NCI-H526 treated with DMSO at 0.1 percent for 48 hours (cell line): Measurements from ENCODE around the gene GIMAP1.
"Not testable (repeated sequence)": the region's sequence is repeated elsewhere in the genome, so short reads cannot be mapped to it uniquely, and the experiment has no call there.

Source experiments
- DNase-seq: peaks from one replicate; lab custom pipeline; 2025; lab: John Stamatoyannopoulos, UW

The GIMAP1 gene

DNA sequence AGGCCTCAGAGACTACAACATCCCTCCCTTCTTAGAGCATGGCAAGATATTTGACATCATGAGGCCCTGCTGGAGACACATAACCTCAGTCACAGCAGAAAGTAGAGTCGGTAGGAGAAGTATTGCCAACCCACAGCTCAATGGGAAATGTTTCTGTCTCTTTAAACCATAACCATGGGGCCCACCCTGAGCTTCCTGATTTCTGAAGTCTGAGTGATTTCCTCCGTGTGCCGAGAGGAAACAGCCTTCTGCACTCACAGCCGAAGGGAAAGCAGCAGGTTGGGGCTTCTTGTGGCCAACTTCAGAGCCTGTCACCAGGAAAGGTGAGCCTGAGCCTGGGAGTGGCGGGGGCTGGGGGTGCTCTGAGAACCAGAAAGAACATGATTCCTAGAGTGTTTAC is at the start of gene GIMAP1:
Gene GIMAP1, plus strand, starts transcription at position 246 of the 400 bp plus-strand sequence. CDS start 2,435 bp downstream, outside the sequence.
- DNase-seq = no peak

DNA sequence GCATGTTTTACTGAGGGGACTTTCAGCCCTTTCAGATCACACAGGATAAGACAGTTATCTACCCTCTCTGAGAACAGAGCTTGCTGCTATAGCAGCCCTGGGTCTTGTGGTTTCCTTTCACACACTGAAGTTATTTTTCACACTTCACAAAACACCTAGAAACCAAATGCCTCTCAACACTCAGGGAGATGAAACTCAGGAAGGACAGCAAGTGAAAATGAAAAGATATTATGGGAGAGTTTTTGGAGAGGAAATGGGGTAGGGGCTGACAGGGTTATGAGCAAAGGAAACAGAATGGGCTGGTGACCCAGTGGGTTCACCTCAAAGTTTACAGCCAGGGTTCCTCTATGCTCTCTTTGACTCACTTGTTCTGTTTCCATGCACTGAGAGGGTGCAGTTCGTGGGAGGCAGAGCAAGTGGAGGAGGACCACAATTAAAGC is 47.9 kb upstream of the GIMAP1 start:
- no peak for DNase-seq

DNA sequence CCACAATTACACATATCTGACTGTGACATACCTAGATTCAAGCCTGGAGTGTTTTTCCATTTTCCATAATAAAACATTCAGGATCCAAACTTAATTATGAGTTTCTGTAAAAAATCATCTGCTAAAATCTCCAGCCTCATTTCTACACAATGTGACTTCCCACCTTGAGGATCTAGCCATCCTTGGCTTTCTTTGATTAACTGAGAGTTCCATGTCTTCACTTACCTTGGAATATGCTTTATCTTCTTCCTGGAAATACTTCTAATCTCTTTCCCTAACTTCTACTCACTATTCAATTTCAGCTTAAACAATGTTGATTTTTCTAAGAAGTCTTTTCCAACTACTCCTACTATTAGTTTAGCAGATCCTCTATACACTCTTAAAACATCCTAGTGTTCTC is 47.4 kb upstream of the GIMAP1 start:
- DNase-seq = no peak

DNA sequence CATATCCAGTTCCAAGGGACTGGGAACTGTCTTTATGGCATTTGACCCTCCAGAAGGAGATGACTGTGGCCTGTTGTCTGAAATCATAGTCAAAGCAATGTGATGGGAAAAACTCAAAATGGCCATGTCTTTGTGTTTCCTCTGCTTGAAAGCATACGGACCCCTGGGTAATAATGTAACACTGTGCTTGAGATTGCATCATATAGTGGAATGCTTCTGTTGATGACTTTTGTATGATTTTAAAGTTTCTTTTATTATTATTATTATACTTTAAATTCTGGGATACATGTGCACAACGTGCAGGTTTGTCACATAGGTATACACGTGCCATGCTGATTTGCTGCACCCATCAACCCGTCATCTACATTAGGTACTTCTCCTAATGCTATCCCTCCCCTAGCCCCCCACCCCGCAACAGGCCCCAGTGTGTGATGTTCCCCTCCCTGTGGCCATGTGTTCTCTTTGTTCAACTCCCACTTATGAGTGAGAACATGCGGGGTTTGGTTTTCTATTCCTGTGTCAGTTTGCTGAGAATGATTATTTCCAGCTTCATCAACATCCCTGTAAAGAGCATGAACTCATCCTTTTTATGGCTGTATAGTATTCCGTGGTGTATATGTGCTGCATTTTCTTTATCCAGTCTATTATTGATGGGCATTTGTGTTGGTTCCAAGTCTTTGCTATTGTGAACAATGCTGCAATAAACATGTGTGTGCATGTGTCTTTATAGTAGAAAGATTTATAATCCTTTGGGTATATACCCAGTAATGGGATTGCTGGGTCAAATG is 44.4 kb upstream of the GIMAP1 start:
- DNase-seq = not testable (repeated sequence)

DNA sequence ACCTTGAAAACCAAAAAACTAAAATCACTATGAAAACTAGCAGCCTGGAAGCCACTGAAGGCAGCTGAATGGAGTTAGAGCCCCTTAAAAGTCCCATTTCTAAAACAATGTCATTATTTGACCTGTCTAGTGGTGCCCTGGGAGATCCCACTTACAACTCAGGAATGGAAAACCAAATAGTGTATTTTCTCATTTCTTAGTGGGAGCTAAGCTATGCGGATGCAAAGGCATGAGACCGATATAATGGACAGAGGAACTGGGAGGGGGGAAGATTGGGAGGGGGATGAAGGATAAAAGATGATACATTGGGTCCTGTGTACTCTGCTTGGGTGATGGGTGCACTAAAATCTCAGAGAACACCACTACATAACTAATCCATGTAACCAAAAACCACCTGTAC is 40.7 kb upstream of the GIMAP1 start:
- DNase-seq = no peak

DNA sequence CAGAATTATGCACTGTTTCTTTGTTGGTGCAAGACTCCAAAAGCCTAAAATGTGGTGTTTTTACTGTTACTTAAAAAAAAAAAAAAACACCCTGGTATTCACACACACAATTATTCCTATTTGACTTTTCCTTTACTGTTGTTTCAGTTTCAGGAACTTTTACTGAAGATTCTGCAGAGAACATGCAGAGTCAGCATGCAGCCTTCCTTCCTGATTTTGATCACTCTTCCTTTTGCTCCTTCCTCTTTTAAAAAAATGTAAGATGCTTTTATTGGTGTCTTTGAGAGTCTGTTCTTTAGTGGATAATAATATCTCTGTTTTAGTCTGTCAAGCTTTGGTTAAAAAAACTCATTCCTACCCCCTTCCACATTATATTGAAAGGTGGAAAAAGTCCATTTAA is 40.1 kb upstream of the GIMAP1 start:
- DNase-seq = not testable (repeated sequence)

DNA sequence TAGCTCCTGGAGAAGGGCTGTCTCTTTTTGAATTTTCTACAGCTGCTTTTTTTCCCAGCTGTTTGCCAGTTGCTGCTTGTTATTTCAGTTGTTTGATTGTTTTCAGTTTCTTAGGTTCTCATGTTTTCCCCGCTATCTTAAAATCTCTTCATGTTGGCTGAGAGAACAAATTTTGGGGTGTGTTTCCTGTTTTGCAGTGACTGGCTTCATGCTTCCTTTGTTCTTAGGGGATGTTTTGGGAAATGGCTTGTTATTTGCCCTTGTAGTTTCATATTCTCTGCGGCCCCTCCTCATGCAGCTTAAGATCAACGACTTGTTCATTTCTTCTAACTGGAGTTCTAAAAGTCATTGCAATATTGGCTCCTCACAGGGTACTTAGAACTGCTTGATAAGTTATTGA is 39.6 kb upstream of the GIMAP1 start:
- not testable (repeated sequence) for DNase-seq

DNA sequence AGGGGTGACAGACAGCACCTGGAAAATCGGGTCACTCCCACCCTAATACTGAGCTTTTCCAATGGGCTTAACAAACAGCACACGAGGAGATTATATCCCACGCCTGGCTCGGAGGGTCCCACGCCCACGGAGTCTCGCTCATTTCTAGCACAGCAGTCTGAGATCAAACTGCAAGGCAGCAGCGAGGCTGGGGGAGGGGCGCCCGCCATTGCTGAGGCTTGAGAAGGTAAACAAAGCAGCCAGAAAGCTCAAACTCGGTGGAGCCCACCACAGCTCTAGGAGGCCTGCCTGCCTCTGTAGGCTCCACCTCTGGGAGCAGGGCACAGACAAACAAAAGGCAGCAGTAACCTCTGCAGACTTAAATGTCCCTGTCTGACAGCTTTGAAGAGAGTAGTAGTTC is 37.8 kb upstream of the GIMAP1 start:
- not testable (repeated sequence) for DNase-seq

DNA sequence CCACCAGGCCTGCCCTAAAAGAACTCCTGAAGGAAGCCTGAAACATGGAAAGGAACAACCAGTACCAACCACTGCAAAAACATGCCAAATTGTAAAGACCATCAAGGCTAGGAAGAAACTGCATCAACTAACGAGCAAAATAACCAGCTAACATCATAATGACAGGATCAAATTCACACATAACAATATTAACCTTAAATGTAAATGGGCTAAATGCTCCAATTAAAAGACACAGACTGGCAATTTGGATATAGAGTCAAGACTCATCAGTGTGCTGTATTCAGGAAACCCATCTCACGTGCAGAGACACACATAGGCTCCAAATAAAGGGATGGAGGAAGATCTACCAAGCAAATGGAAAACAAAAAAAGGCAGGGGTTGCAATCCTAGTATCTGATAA is 36.0 kb upstream of the GIMAP1 start:
- not testable (repeated sequence) for DNase-seq

DNA sequence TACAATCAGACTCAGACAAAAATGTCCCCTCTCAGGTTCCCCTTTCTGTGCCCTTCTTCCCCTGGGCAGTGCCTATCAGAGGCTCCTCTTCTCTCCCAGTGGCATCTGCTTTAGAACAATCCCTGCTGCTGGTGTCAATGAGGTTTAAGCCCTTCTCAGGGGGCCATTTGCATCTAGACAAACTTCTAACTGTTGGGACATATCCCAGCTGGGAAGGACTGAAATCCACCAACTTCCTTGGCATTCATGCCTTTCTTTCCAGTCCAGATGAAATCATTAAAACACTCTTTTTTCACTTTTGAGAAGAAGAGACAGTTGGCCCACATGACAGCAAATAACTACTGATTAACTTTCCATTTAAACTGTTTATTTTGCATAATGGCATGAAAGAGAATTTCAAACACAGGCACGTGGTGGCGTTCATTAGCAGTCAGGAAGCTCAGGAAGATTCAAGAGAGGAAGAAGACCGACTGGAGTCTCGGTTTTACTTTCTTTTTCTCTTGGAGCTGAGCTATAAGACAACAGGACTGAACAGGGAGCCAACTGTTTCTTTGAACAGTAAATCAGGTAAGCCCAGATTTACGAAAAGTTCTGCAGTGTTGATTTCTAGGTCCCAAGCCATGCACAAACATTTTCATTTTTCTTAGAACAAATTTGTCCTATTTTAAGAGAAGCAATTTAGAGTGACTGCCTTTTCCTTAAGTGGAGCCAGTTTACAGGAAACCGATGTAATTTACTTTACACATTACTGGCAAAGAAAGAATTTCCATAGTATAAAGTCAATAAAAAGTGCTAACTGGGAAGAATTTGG is 31.0 kb upstream of the GIMAP1 start, which contains the start of gene GIMAP2:
Gene GIMAP2, plus strand, starts transcription at position 488 of the 811 bp plus-strand sequence. CDS start 1,354 bp downstream, outside the sequence.
- DNase-seq = no peak

DNA sequence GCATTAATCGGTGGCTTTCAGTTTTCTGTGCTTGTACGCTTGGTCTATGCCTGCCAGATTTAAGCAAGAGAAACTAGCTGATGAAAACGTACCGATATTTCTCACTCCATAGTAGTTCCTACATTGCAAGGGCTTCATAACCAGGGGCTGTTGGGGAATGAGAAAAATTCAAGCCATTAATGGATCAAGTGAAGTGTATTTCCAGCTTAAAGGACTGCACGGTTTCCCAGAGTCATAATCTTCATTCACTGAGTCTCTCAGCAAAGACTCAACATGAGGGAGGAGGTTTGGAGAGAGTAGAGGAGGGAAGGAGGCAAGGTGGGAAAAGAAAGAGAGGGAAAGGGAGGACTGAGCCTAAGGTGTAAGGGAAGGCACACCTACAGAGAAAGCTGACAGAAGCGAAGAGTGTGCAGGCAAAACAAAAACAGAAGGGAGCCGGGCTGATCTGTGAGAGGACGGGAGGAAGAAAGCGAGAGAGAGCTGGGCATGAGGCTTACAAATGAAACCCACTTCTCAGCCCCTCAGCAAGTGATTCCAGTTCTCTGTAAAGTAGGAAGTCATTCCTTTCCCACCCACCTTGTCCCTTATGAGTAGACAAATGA is 30.3 kb upstream of the GIMAP1 start:
- DNase-seq = no peak

DNA sequence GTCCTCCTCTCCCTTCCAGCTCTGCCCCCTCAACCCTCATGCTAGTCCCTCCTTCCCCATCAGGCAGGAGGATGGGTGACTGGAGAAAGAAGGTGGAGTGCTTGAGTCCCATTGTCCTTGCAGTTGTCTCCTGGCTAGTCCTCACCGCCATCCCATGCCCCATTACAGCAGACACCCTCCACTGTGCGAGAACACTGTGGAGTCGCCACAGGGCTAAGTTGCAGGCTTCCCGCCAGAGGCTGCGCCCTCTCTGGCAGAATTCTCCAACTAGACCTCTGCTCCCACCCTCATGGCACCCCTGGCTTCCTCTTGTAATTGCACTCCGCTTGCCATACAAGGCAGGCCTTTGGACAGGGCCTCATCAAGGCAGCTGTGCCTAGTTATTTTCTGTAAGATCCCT is 27.8 kb upstream of the GIMAP1 start:
- no peak for DNase-seq

DNA sequence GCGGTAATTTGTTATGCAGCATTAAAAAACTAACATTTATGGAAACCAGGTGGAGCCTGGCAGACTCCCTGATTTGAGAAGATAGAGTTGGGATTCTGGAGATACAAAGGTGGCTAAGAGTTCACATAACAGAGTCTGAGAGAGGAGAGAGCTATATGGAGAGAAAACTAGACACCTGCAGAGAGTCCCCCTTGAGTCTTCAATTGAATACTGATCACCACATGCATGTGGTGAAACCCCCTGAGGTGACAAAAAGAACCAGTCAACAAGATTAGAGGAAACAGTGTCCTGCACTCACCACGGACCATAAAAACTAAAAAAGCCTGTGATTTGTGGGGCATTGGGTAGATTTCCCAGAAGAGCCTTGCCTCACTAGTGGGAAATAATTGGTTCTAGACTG is 20.8 kb upstream of the GIMAP1 start:
- no peak for DNase-seq

DNA sequence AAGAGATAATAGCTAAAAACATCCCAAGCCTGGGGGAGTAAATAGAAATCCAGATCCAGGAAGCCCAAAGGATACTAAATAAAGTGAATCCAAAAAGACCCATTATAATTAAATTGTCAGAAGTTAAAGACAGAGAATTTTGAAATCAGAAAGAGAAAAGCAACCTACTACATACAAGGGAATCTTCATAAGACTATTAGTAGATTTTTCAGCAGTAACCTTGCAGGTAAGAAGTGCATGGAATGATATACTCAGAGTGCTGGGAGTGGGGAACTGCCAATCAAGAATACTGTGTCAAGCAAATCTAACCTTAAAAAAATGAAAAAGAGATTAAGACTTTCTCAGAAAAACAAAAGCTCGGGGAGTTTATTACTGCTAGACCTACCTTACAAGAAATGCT is 13.2 kb upstream of the GIMAP1 start:
- DNase-seq = no peak

DNA sequence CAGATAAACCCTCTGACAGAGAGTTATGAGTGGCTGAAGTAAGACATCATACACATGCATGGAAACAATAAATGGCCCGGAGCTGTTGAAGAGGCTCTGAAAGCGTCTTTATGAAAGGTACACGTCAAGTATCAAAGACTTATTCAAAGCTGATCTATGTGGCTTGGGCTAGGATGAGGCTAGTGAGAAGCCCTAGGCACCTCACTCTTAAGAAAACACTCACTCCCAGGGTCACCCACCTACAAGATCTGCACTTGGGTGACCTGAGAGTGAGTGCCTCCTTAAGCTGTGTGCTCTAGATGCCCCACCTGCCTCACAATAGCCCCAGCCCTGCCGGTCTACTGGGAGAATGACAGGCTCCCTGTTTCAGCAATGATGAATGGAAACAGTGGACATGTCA is 1.1 kb upstream of the GIMAP1 start:
- no peak for DNase-seq

DNA sequence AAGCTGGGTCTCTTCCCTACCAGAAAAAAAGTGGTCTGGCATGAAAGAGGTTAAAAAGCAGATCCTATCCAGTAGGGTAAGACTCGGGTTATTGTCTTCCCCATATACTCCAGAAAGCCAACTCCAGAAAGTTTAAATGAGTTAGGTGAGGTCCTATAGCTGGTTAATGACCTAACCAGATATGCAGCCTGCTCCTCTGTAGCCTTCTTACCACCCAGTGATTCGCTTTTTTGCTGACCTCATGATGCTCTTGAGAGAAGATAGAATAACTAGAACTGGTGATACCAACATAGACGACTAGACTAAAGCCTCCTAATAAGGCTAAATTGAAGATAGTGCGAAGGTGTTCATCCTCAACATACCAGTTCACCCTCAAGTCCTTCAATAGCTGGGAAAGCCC is 675 bp upstream of the GIMAP1 start:
- no peak for DNase-seq

DNA sequence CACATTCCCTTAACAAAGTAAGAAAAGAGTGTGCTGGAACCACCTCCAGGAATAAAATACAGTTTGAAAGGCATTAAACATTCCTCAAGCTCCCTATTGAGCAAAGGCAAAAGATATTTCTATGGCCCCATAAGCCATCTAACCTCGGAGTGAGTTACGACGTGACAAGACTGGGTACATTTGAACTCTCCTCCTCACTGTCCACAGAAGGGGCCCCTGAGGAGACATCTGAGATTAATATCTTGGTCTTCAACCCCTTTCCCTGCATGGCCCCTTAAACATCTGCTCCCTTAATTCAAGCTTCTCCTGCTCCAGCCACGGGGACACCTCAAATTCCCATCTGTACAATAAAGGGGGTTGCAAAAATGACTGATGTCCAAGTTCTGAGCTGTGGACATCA is 526 bp downstream of the GIMAP1 start:
- DNase-seq = no peak

DNA sequence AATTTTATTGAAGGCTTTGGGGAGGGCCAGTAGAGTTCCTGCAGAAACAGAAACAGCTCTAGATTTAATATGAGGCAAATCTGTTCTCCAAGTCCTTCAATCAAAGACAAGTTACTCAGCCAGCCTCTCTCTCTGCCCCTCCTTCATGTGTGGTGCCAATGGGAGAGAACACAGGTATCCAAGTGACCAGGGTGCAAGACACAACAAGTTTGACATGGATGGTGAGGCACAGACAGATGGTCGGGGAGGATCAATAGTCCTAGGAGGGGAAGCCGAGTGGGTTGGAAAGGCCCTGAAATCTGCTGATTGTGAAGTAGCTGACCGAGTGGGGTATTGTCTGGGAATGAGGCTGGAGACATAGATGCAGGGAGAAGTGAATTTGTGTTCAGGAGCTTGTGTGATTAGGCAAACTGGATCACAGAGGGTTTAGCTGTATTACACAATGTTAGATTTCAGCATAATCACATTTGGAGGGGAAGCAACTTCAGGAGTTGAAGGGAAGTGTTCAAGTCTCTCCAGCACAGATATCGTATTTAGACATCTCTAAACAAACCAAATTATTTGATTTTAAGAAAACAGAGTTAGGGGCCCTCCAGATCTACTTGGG is 1.5 kb downstream of the GIMAP1 start:
- DNase-seq = no peak

DNA sequence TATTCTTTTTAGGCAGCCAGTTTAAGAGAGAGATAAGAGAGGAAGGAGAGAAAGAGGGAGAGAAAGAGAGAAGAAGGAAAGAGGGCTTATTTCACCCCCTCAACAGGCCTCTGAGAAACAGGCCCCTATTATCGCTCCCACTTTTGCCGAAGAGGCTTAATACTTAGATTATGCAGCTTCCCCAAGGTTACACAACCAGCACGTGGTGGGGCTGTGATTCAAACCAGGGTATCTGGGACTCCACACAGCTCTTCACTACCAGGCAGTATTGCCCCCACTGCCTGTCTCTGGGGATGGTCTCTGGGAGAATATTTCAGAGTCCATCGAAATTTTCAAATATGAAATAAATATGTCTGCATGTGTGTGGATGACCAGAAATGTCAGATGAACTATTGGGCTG is 3.0 kb downstream of the GIMAP1 start:
- no peak for DNase-seq

DNA sequence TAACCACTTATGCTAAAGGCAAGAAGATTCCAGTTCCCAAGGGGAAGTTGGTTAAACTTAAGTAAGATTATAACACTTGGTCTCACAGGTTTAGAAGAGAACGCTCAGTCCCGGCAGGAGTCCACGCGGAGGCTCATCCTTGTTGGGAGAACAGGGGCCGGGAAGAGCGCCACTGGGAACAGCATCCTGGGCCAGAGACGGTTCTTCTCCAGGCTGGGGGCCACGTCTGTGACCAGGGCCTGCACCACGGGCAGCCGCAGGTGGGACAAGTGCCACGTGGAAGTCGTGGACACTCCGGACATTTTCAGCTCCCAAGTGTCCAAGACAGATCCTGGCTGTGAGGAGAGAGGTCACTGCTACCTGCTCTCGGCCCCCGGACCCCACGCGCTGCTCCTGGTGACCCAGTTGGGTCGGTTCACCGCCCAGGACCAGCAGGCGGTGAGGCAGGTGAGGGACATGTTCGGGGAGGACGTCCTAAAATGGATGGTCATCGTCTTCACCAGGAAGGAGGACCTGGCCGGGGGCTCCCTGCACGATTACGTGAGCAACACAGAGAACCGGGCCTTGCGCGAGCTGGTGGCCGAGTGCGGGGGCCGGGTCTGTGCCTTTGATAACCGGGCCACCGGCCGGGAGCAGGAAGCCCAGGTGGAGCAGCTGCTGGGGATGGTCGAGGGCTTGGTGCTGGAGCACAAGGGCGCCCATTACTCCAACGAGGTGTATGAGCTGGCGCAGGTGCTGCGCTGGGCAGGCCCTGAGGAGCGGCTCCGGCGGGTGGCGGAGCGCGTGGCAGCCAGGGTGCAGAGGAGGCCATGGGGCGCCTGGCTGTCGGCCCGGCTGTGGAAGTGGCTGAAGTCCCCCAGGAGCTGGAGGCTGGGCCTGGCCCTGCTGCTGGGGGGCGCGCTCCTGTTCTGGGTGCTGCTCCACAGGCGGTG is 3.8 kb downstream of the GIMAP1 start:
- DNase-seq = no peak

DNA sequence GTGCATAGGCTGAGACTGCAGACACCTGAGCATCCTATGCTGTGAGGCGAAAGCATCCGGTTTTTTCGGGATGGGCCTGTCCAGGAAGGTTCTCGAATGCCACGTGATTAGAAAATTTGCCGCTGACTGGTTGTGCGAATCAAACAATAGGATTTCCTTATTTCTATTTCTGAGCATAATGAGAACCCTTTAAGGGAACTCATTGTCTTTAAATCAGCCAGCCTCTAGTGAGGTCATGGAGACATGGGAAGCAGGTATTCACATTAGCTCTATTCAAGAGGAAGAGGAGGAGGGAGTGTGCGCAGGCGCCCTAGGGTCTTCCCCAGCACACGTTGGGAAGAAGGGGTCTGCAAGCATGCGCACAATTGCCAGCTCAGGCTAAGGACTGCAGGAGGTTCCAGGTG is 5.6 kb downstream of the GIMAP1 start:
- no peak for DNase-seq
